HG03060 (cell line): ENCODE results near the gene SAMD14.

Experiments
- ATAC-seq: cut with Tn5 transposase; IDR thresholded peaks from one replicate; pipeline ENCODE4 v1.9.1; 2021; ENCODE audit warnings: low read depth, moderate number of reproducible peaks; ENCODE audit not compliant: unreplicated experiment

The SAMD14 gene

DNA sequence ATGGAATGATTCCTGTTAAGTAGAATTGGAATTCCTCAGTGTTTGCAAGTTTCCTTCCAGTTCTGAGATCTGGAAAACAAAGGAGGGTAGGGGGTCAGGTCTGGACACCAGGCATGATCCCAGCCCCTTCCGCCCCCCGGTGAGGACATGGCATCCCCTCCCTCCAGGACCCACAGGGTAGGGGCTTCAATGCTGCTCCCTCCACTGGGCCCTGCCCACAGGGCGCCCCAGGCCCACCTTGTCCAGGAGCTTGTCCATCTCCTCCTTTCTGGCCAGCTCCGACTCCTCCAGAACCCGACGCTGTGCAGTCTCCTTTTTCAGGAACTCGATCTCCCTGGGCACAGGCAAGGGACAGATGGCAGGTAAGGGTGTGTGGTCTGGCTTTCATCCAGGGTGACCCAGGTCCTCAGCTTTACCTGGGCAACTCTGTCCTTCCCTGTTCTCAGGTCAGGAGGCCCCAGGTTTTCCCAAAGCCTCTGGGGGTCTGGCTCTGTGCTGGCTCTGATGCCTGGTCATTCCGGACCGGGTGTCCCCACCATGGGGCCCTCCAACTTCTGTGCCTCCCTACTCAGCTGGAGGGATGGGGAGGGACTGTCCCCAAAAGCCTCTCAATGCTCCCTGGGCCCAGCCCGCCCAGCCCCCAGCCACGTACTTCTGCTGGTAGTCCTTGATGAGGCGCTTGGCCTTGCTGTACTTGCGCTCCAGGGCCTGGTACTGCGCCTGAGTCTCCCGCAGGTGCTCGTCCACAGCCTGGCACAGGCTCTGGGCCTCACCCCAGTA lies 5.5 kb upstream of the SAMD14 start:
- no peak for ATAC-seq

DNA sequence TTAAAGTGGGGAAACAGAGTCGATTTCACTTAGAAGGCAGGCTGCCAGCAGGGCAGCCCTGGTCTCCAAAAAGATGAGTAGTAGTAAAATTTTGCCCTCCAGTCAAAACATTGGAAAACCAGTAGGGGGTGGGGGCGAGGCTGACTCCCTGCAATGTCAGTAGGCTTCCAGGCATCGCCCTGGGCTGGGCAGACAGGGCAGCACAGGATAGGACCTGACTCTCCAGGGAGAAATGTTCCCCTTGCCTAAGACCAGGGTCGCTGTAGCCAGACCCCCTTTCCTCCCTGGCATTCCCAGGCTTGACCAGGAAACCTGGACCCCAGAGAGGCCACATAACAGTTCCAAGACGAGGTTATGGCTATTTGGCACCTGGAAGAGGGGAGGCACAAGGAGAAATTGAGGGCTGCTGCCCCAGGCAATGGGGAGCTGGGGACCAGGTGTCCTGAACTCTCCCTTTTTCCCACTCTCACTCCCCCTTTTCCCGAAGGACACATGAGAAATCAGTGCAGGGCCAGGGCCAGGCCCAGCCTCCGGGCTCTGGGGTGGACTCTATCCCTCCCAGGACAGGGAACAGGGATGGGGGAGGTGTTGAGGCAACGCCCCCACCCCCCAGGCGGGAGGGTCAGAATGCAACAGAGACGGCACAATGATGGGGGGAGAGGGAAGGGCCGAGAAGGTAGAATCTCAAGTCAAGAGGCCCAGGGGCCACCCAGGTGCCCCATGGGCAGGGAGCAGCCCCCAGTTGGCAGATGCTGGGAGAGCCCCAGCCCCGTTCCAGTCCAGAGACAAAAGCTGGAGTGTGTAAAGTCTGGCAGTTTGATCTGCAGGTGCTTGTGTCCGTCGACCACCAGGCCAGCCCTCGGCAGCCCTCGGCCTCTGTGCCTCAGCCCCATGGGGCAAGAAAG lies 4.5 kb upstream of the SAMD14 start:
- no peak for ATAC-seq

DNA sequence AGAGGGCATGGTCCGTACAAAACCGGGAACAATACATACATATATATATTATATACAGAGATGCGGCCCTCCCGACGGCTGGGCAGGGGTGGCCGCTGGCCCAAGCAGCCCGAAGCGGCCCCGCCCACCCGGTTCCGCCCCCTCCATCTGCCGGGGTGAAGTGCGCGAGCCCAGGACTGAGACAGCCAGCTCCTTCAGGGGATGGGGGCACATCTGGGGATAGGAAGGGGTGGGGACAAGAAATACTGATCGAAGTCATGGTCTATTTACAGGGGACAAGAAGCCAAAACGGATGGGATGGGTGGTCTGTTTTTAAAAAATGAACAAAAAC lies 3.8 kb upstream of the SAMD14 start:
- no peak for ATAC-seq

GRCh38 chr17:50133028-50133768 lies 3.2 kb upstream of the SAMD14 start:
- ATAC-seq, result no peak

GRCh38 chr17:50132104-50132794 lies 2.3 kb upstream of the SAMD14 start:
- ATAC-seq, result no peak

GRCh38 chr17:50130559-50131305 lies 772 bp upstream of the SAMD14 start:
- ATAC-seq, result no peak

GRCh38 chr17:50129353-50129727 lies 620 bp downstream of the SAMD14 start:
- ATAC-seq, result no peak

DNA sequence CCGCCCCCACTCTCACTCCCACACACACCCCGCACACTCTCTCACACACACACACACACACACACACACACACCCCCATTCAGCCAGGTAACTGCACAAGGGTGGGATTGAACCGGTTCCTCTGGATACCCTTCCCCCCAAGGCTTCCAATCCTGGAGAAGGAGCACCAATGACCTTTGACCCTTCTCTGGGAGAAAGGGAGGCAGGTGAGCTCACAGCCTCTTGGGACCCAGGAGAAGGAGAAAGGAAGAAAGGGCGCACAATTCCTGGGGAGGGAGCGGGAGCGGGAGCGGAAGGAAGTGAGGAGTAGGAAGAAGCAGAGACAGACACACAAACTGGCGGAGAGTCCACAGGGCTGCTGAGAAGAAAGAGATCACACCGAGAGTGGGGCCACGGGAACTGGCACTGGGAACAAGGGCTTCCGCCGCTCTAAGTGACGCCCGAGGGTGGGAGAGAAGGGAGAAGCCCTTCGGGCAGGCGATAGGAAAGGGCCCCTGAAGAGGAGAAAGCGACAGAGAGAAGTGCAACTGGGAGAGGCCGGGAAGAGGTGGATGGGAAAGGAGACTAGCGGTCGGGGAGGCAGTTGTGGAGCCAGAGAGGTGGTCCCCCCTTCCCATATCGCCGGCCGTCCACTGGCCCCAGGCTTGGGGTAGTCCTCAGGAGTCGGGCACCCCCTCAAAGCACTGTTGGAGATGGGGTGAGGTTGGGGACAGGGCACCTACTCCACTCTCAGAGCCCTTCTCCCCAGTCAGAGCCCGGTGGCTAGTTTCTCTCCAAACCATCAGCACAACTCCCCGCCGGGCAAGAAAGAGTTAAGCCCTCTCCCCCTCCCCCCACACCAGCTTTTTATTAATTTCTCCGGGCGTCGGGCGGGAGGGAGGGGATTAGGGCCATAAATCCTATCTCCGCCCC lies 1.3 kb downstream of the SAMD14 start:
- ATAC-seq, result no peak

DNA sequence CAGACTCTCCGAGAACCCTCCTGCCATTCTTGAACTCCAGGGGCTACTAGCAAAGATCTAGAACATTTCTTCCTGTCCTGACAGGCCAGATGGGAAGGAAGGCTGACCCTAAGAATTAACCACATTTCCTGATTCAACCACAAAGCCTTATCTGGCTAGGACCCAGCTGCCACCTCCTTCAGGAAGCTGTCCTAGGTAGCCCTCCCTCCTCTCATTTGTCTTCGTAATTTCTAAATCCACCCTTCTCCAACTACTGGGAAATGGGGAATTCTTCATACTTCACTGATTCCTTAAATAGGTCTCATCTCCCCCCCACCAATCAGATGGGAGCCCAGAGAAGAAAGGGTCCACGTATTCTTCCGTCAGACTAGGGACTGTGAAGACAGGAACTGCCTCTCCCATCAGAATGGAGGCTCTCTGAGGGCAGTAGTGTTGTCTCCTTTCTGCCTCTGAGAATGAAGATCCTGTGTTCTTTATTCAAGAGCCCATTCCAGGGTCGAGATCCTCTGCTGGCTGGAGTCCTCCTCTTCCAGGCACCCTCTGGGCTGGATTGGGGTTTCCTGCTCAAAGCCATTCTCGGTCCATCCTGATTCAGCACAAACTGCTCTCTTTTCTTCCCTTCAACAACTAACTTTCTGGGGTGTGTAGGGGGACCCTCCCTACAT lies 2.1 kb downstream of the SAMD14 start:
- ATAC-seq, result no peak

DNA sequence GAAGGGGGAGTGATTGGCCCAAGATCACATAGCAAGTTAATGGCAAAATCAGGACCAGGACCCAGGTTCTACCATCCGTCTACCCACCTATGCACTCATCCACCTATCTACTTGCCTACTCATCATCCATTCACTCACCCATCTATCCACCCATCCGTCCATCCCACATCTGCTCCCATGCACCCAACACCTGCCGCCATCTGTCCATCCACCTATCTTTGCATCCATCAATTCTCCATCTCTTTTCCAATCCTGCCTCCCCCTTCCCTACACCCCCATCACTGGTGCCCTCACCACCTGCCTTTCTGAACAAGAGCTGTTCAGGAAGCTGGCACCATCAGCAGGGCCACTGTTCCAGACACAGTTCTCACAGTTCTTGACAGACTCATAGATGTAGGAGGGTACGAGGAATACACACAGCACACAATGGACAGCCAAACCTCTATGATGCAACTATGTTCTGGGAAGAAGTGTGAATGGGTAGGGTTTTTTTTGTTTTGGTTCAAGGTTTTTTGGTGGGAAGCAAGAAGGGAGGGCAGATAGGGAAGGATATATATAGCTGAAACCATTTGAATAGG lies 4.5 kb downstream of the SAMD14 start:
- ATAC-seq, result no peak

DNA sequence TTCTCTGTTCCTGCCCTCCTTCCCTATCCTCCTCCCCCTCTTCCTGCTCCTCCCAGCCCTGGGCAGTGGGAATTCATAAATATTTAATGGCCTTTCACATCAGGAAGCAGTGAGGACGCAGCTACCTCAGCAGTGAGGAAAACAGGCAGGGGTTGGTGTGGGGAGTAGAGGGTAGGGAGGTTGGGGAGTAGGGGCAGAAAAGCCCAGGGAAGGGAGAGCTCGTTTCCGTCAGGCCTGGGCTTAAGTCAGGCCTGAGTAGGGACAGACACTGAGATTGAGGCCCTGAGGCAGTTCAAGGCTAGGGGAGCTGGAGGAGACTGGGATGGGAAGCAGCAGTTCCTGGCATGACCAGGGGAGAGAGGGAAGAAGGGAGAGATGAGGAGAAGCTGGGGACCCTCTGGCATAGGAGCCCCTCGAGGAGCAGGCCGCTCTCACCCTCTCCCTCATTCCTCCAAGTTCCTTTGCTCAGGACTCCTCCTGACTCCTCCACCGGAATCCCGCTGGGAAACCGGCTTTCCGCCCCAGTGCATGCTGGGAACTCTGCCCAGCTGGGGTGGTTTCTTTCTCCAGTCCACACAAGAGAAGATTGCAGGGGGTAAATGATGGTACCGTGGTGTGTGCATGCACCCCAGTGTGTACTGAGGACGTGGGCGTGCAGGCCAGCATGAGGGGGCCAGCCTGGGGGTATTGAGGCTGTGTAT lies 6.2 kb downstream of the SAMD14 start:
- no peak for ATAC-seq

- ATAC-seq, result no peak
Observed at GRCh38 chr17:50122945-50123344, 7.0 kb downstream of the SAMD14 start.

GRCh38 chr17:50120475-50121253 lies 9.3 kb downstream of the SAMD14 start:
- no peak for ATAC-seq

GRCh38 chr17:50118828-50119218 lies 11.1 kb downstream of the SAMD14 start:
- no peak for ATAC-seq

DNA sequence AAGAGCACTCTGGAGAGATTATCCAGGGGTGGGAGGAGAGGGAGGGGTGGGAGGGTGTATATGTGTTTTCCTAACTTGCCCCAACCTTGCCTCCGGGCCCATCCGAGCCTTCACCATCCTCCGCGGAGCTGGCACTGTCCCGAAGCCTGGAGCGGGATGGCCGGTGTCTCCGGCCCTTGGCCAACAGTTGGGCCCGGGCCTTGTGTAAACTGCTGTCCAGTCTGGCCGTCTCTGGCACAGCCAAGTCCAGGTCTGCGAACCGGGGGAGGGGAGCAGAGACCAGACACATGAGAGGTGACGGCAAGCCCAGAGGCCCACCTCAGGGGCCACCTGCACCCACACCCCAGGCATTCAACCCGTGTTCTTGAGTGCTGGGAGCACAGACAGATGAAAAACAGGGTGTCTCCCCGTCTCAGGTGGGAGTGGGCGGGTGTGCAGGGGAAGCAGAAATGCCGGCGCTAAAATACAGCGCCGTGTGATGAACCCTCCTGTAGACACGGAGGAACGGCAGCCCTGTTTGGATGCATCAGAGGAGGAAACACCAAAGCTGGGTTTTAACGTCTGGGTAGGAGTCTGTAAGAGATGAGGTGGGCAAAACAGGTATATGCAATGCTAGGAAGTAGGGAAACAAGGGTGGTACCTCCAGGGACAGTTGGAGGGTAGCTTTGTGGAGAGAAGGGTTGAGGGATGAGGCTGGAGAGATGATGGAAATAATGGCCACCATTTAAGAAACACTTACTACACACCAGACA lies 11.7 kb downstream of the SAMD14 start:
- ATAC-seq, result no peak
